ENCODE results near the gene PAPSS2. TPM values are rescaled to one million over a fixed set of nuclear protein-coding genes. Genes with fewer than 3 reads are reported as not detected.
"Not testable (repeated sequence)": the region's sequence is repeated elsewhere in the genome, so short reads cannot be mapped to it uniquely, and the experiment has no call there.

The PAPSS2 gene
- 10.9 TPM for total RNA-seq
- 10 to 100 TPM in 4 of 8 donors, 1 to 10 TPM in 4; 5.8 to 14.5 (median 9.9) TPM for polyA plus RNA-seq (ENCODE audit: insufficient read depth in 1 of 8, insufficient read length in 8 of 8, low replicate concordance in 1 of 8)
- long read RNA-seq, donor 1, partial matches to known transcripts = 0 of 1 reads
- long read RNA-seq, donor 1, other reads (novel, unspliced or antisense) = 0 of 1 reads
- long read RNA-seq, donor 2 = 0 reads
- long read RNA-seq, donor 3, partial matches to known transcripts = 0 of 4 reads
- long read RNA-seq, donor 3, other reads (novel, unspliced or antisense) = 0 of 4 reads
- long read RNA-seq, donor 4, partial matches to known transcripts = 0 of 1 reads
- long read RNA-seq, donor 4, other reads (novel, unspliced or antisense) = 0 of 1 reads
- long read RNA-seq, donor 5, transcript PAPSS2-201 (12 exons, 3,949 nt) = major isoform, 6 of 6 reads
- long read RNA-seq, donor 5, partial matches to known transcripts = 0 of 6 reads
- long read RNA-seq, donor 5, other reads (novel, unspliced or antisense) = 0 of 6 reads
- long read RNA-seq, donor 6, partial matches to known transcripts = 0 of 4 reads
- long read RNA-seq, donor 6, other reads (novel, unspliced or antisense) = 0 of 4 reads
- long read RNA-seq, donor 7, partial matches to known transcripts = 0 of 2 reads
- long read RNA-seq, donor 7, other reads (novel, unspliced or antisense) = 0 of 2 reads
- long read RNA-seq, donor 8, partial matches to known transcripts = 0 of 2 reads
- long read RNA-seq, donor 8, other reads (novel, unspliced or antisense) = 0 of 2 reads
- long read RNA-seq, donor 9, partial matches to known transcripts = 0 of 1 reads
- long read RNA-seq, donor 9, other reads (novel, unspliced or antisense) = 0 of 1 reads
- long read RNA-seq, donor 10, transcript PAPSS2-201 (12 exons, 3,949 nt) = major isoform, 5 of 5 reads
- long read RNA-seq, donor 10, partial matches to known transcripts = 0 of 5 reads
- long read RNA-seq, donor 10, other reads (novel, unspliced or antisense) = 0 of 5 reads
- long read RNA-seq, donor 11, partial matches to known transcripts = 0 of 1 reads
- long read RNA-seq, donor 11, other reads (novel, unspliced or antisense) = 0 of 1 reads

DNA sequence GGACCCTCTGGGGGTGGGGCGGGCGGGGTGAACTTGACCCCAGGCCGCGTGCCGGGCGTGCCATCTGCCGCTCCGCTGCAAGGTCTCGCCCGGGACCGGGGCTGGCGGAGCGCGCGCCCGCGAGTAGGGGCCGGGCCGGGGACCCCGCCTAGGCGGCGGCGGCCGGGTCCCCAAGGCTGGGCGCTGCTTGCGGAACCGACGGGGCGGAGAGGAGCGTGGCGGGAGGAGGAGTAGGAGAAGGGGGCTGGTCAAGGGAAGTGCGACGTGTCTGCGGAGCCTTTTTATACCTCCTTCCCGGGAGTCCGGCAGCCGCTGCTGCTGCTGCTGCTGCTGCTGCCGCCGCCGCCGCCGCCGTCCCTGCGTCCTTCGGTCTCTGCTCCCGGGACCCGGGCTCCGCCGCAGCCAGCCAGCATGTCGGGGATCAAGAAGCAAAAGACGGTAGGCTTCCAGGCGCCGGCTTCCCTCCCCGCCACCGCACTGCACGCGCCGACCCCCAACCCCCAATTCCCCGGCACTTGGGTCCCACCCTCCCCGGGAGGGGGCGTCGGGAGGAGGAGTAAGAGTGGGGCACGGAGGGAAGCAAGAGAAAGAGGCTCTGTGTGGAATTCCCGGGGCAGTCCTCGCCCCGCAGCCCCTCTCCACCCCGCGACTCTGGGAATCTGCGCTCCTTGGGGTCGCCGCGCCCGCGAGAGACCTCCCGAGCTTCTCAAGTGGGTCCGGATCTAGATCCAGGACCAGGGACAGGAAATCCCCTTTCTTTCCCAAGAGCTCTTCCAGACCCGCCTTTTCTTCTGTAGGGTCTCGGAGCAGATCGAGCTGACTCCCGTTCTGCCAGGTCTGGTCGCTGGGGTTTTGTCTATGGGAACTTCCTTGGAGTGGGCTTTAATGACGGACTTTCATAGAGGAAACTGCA lies at the start of gene PAPSS2:
PAPSS2 (plus strand) TSS at position 308 of the 913 bp plus-strand sequence; CDS start at position 412, 104 bp downstream.
- under 1% methylated on average over 66 of the region's 82 CpGs for WGBS (ENCODE audit: insufficient coverage)
- DNase-seq = peak; percentile 86
- H3K27ac ChIP-seq (ENCODE audit: low read length) = peak within 1 kb of the TSS; percentile 23
- H3K4me1 ChIP-seq (ENCODE audit: control insufficient read depth, insufficient read depth, low read length) = peaks cover 9% of the 10 kb centered on the region
- no peaks in the 10 kb centered on the region for H3K36me3 ChIP-seq (ENCODE audit: control insufficient read depth, insufficient read depth, low read length)
- H3K9me3 ChIP-seq (replicated peaks; ENCODE audit: control insufficient read depth, low read depth, low read length) = no peaks in the 10 kb centered on the region
- peak within 1 kb of the TSS; percentile 63 for H3K4me3 ChIP-seq (ENCODE audit: low read length)
- H3K27me3 ChIP-seq (ENCODE audit: control insufficient read depth, insufficient read depth, low read length) = peaks cover 10% of the 10 kb centered on the region

DNA sequence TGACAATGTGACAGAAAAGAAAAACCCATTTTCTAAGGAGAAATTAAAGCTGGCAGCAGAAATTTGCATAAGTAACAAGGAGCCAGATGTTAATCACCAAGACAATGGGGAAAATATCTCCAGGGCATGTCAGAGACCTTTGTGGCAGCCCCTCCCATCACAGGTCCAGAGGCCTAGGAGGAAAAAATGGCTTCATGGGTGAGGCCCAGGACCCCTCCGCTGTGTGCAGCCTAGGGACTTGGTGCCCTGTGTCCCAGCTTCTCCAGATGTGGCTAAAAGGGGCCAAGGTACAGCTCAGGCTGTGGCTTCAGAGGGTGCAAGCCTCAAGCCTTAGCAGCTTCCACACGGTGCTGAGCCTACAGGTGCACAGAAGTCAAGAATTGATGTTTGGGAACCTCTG lies 48.3 kb upstream of the PAPSS2 start:
- H3K4me3 ChIP-seq (ENCODE audit: low read length); H3K36me3 ChIP-seq (ENCODE audit: control insufficient read depth, insufficient read depth, low read length); H3K9me3 ChIP-seq (replicated peaks; ENCODE audit: control insufficient read depth, low read depth, low read length); H3K27ac ChIP-seq (ENCODE audit: low read length); H3K4me1 ChIP-seq (ENCODE audit: control insufficient read depth, insufficient read depth, low read length); DNase-seq; H3K27me3 ChIP-seq (ENCODE audit: control insufficient read depth, insufficient read depth, low read length): not testable (repeated sequence)
- WGBS (ENCODE audit: insufficient coverage) = 100% methylated on average over 2 of the region's 2 CpGs

DNA sequence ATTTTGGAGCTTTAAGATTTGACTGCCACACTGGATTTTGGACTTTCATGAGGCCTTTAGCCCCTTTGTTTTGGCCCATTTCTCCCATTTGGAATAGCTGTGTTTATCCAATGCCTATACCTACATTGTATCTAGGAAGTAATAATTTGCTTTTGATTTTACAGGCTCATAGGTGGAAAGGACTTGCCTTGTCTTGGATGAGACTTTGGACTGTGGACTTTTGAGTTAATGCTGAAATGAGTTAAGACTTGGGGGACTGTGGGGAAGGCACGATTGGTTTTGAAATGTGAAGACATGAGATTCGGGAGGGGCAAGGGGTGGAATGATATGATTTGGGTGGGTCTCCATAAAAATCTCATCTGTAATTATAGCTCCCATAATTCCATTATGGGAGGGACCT lies 47.6 kb upstream of the PAPSS2 start:
- Histone ChIP-seq H3K4me1 (ENCODE audit: control insufficient read depth, insufficient read depth, low read length) (no peaks in the 10 kb centered on the region), H3K27ac (ENCODE audit: low read length) (no peak overlapping the region), H3K9me3 (replicated peaks; ENCODE audit: control insufficient read depth, low read depth, low read length) (peaks cover 2% of the 10 kb centered on the region), H3K27me3 (ENCODE audit: control insufficient read depth, insufficient read depth, low read length) (peaks cover 2% of the 10 kb centered on the region), H3K4me3 (ENCODE audit: low read length) (no peak overlapping the region), H3K36me3 (ENCODE audit: control insufficient read depth, insufficient read depth, low read length) (no peaks in the 10 kb centered on the region)
- no peak for DNase-seq
- no CpG with 5 or more reads among the region's 2 CpGs for WGBS (ENCODE audit: insufficient coverage)

DNA sequence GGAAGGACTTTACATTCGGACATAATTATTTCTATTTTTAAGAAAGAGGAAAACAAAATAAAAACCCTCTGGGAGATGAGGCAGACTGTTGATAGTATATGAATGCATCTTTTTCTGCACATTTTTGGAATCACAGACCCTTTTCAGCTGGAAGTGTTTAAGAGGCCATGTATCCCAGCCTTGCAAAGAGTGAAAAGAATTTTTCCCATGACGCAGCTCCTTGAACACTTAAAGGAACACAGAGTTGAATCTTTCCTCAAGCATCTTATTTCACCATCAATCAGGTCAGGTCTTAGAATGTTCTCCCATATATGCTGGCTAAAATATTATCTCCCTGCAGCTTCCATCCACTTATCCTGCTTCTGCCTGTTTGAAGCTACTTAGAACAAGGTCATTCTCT lies 45.9 kb upstream of the PAPSS2 start:
- H3K4me1 ChIP-seq (ENCODE audit: control insufficient read depth, insufficient read depth, low read length) = no peaks in the 10 kb centered on the region
- peaks cover 2% of the 10 kb centered on the region for H3K9me3 ChIP-seq (replicated peaks; ENCODE audit: control insufficient read depth, low read depth, low read length)
- H3K4me3 ChIP-seq (ENCODE audit: low read length) = no peak overlapping the region
- H3K27ac ChIP-seq (ENCODE audit: low read length) = no peak overlapping the region
- H3K27me3 ChIP-seq (ENCODE audit: control insufficient read depth, insufficient read depth, low read length) = peaks cover 10% of the 10 kb centered on the region
- H3K36me3 ChIP-seq (ENCODE audit: control insufficient read depth, insufficient read depth, low read length) = no peaks in the 10 kb centered on the region
- WGBS (ENCODE audit: insufficient coverage) = 67% methylated on average over 1 of the region's 2 CpGs
- peak; percentile 94 for DNase-seq

DNA sequence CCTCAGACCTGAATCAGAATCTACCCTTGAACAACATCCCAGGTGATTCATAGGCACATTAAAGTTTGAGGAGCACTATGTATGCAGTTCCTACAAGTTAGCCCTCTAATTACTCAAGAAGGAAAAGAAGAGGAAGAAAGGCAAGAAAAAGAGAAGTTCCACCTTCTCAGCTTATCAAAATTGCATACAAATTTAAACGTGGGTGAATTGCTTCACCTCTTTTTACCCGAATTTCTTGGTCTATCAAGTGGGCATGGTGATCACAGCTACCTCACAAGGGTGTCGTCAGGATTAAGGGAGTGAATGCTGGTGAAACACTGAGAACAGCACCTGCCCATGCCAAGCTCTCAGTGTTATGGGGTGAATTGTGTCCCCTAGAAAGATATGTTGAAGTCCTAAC lies 43.8 kb upstream of the PAPSS2 start:
- Histone ChIP-seq H3K36me3 (ENCODE audit: control insufficient read depth, insufficient read depth, low read length) (no peaks in the 10 kb centered on the region), H3K27ac (ENCODE audit: low read length) (no peak overlapping the region), H3K9me3 (replicated peaks; ENCODE audit: control insufficient read depth, low read depth, low read length) (peaks cover 2% of the 10 kb centered on the region), H3K4me3 (ENCODE audit: low read length) (no peak overlapping the region), H3K27me3 (ENCODE audit: control insufficient read depth, insufficient read depth, low read length) (peaks cover 10% of the 10 kb centered on the region), H3K4me1 (ENCODE audit: control insufficient read depth, insufficient read depth, low read length) (no peaks in the 10 kb centered on the region)
- no peak for DNase-seq
- 45% methylated on average over 1 of the region's 3 CpGs for WGBS (ENCODE audit: insufficient coverage)

DNA sequence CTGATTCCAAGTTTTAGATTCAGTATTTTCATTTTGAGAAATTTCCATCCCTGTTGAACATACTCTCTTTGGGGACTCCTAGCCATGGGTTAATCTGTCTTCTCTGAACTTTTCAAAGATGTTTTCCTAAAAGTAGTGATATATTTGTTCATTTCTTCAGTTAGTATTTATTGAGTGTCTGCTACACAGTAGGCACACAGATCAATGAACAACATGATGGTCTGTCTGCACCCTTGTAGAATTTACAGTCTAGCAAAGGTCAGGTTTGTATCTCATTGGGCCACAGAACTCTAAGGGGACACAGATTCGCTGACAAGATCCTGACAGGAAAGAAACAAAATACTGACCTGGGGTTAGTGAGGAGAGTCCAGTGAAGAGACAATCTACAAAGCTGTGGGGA lies 42.2 kb upstream of the PAPSS2 start:
- WGBS (ENCODE audit: insufficient coverage) = 75% methylated on average over 1 of the region's 1 CpG
- Histone ChIP-seq H3K27ac (ENCODE audit: low read length) (no peak overlapping the region), H3K9me3 (replicated peaks; ENCODE audit: control insufficient read depth, low read depth, low read length) (no peaks in the 10 kb centered on the region), H3K27me3 (ENCODE audit: control insufficient read depth, insufficient read depth, low read length) (peaks cover 11% of the 10 kb centered on the region), H3K36me3 (ENCODE audit: control insufficient read depth, insufficient read depth, low read length) (no peaks in the 10 kb centered on the region), H3K4me1 (ENCODE audit: control insufficient read depth, insufficient read depth, low read length) (no peaks in the 10 kb centered on the region), H3K4me3 (ENCODE audit: low read length) (no peak overlapping the region)
- DNase-seq = no peak

DNA sequence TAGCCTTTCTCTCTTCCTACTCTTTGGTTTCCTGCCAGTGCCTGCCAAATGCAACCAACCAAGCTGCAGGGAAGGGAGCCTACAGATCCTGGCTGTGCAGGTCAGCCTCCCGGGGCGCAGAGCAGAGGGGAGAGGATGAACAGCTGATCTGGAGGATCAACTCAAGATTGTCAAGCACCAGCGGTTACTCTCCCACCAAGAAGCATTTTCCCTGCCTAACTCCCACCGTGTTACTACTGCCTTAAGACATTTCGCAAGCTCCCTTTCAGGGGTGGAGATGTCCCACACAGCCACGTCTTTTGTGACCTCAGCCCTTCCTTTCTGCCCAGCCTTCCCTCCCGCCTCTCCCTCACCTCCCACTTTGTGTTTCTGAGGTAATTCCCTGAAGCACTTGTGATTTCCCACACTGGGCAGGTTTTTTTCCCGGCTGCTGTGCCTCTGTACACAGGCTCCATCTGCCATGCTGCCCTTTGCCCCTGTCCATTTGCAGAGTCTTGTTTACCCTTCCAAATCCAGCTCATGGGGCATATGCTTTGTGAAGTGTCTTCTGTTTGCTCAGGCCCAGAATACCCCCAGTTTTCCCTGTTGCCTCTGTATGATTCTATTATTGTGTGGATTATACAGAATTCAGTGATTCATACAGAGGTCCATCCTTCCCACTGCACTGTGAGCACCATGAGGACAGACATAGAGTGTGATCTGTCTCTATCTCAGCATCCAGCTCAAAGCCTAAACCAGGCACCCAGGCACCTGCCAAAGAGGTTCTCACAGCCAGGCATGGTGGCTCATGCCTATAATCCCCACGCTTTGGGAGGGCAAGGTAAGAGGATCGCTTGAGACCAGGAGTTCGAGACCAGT lies 40.9 kb upstream of the PAPSS2 start:
- 72% methylated on average over 8 of the region's 11 CpGs for WGBS (ENCODE audit: insufficient coverage)
- H3K9me3 ChIP-seq (replicated peaks; ENCODE audit: control insufficient read depth, low read depth, low read length) = no peaks in the 10 kb centered on the region
- DNase-seq = no peak
- H3K27ac ChIP-seq (ENCODE audit: low read length) = no peak overlapping the region
- H3K27me3 ChIP-seq (ENCODE audit: control insufficient read depth, insufficient read depth, low read length) = peaks cover 11% of the 10 kb centered on the region
- H3K4me3 ChIP-seq (ENCODE audit: low read length) = no peak overlapping the region
- peaks cover 2% of the 10 kb centered on the region for H3K4me1 ChIP-seq (ENCODE audit: control insufficient read depth, insufficient read depth, low read length)
- H3K36me3 ChIP-seq (ENCODE audit: control insufficient read depth, insufficient read depth, low read length) = no peaks in the 10 kb centered on the region

DNA sequence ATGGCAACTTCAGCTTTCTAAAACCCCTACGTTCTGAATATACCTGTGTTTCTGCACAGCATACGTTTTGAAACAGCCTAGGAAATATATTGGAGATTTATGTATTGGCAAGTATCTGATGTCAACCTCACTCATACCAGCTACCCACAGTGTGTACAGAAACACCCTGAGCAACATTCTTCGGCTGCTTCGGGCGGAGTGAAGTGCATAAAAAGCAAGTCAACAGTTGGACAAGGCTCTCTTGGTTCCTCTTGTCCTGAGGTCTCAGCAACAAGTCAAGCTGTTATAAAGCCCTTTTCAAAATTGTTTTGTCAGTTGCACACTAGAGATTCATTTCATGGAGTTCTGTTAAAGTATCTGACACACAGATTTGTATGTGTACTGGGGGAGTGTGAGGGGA lies 40.0 kb upstream of the PAPSS2 start:
- Histone ChIP-seq H3K36me3 (ENCODE audit: control insufficient read depth, insufficient read depth, low read length) (no peaks in the 10 kb centered on the region), H3K4me1 (ENCODE audit: control insufficient read depth, insufficient read depth, low read length) (peaks cover 2% of the 10 kb centered on the region), H3K27ac (ENCODE audit: low read length) (no peak overlapping the region), H3K27me3 (ENCODE audit: control insufficient read depth, insufficient read depth, low read length) (peaks cover 11% of the 10 kb centered on the region), H3K4me3 (ENCODE audit: low read length) (no peak overlapping the region), H3K9me3 (replicated peaks; ENCODE audit: control insufficient read depth, low read depth, low read length) (no peaks in the 10 kb centered on the region)
- WGBS (ENCODE audit: insufficient coverage) = 73% methylated on average over 3 of the region's 5 CpGs
- DNase-seq = no peak

DNA sequence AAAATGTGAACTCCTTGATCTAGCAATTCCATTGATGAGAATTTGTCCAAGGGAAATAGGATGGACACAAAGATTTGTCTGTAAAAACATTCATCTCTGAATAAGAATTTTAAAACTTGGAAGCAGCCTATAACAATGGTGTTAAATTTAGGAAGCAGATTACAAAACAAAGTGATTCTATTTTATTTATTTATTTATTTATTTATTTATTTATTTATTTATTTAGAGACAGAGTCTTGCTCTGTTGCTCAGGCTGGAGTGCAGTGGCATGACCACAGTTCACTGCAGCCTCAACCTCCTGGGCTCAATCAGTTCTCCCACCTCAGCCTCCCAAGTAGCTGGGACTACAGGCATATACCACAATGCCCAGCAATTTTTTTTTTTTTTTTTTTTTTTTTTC lies 38.2 kb upstream of the PAPSS2 start:
- not testable (repeated sequence) for H3K9me3 ChIP-seq (replicated peaks; ENCODE audit: control insufficient read depth, low read depth, low read length); DNase-seq; H3K27ac ChIP-seq (ENCODE audit: low read length); H3K36me3 ChIP-seq (ENCODE audit: control insufficient read depth, insufficient read depth, low read length); H3K4me3 ChIP-seq (ENCODE audit: low read length); H3K4me1 ChIP-seq (ENCODE audit: control insufficient read depth, insufficient read depth, low read length)
- H3K27me3 ChIP-seq (ENCODE audit: control insufficient read depth, insufficient read depth, low read length) = peaks cover 11% of the 10 kb centered on the region

Measured in muscle of leg (tissue), 16 donors.